Jurkat, Clone E6-1 (cell line): ENCODE results near the gene PAK5. TPM values are rescaled to one million over a fixed set of nuclear protein-coding genes. Genes with fewer than 3 reads are reported as not detected.

Experiments
- DNase-seq: peaks from one replicate; pipeline ENCODE4 v3.0.0-alpha.2; 2011; ENCODE audit warnings: low read depth, low spot score
- H3K4me3 ChIP-seq: 2 replicates; pipeline ENCODE4 v1.5.1; 2011; ENCODE audit warnings: mild to moderate bottlenecking, low read length, control low read depth, moderate library complexity
- polyA plus RNA-seq: library from polyadenylated mRNA; unstranded; fragments of >200 nt; gene quantifications from one replicate; pipeline ENCODE4 v1.2.1, GENCODE V29; 2012; ENCODE audit warnings: missing spikeins; ENCODE audit not compliant: insufficient read length, insufficient read depth

Gene PAK5
- not detected for polyA plus RNA-seq

DNA sequence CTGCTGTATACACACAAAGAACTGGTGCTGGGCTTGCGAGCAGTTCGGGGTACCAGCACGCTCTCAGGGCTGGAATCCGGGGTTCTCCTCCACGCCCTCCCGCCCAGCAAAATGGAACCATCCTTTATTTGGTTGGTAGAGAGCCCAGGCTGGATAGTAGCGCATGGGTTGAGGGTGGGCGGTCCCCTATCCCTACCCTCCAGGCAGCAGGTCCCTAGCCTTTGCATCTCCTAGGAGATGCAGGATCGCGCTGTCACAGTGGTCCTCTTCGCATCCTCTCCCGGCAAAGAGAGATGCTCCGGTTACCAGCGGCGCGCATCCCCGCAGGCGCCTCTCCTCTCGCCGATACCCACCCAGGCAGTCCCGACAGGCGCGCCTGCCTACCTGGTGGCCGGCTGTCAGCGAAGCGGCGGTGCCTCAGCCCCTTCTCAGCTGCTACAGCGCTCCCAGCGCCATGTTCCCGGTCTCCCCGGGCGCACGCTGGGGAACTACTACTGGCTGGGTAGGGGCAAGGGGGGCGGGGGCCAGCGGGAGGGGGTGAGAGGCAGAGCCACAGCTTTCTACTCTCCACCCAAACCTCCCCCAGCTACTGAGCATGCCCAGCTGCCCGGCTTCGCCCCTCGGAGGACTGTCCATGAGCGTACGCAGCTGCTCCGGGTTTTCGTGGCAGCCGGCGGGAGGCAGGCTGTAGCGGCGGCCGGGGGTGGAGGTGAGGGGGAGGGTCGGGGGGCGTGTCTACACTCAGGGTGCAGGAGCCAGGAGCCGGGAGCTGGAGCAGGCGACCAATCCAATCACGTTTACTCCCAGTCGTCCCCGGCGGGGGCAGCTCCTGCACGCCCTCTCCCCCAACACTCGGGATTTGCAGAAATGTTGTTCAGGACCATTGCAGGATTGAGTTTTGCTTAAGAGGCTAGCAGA is at the start of gene PAK5:
Gene PAK5, minus strand, starts transcription at position 699 of the 918 bp plus-strand sequence. CDS start 194,748 bp downstream, outside the sequence.
- DNase-seq = no peak
- no peak within 1 kb of the TSS for H3K4me3 ChIP-seq

DNA sequence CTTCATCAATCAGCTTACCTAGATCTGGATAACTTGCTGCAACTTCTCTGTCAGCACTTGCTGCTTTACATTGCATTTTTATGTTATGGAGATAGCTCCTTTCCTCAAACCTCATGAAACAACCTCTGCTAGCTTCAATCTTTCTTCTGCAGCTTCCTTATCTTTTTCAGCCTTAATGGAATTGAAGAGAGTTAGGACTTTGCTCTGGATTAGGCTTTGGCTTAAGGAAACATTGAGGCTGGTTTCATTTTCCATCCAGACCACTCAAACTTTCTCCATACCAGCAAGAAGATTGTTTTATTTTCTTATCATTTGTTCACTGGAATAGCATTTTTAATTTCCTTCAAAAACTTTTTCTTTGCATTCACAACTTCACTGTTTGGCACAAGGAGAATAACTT is 48.8 kb upstream of the PAK5 start:
- H3K4me3 ChIP-seq = no peak overlapping the region
- no peak for DNase-seq

DNA sequence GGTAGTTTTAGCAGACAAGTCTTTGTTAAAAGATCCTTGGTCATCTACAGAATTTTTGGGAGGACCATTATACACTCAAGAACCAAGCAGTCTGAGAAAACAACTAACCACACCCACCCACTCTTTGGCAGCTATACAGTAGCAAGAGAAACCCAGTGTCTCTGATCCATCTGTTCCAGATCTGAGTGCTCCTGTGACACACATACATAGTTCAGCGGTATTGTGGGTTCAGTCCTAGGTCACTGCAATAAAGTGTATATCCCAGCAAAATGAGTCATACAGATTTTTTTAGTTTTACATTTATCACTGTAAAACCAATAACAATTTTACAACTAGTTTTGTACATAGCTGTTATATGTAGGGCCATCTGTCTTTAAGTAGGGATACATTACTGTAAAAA is 47.4 kb upstream of the PAK5 start:
- no peak overlapping the region for H3K4me3 ChIP-seq
- DNase-seq = no peak

DNA sequence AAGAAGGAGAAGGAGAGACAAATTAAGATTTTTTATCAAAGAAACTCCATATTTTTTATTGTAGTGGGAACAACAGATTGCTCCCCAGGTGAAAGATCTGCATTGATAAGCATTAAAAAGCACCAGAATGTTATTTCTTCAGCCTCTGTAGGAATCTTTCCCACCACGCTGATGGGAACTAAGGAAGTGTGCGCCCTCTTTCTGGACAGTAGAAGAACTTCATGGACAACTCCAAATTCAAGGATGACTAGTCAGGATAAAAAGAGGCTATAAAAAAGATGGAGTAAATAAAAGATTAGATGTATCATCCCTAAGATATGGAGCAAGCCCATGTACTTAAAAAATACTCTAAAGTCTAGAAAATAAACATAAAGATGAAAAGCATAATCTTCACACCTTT is 45.8 kb upstream of the PAK5 start:
- H3K4me3 ChIP-seq = no peak overlapping the region
- DNase-seq = no peak

DNA sequence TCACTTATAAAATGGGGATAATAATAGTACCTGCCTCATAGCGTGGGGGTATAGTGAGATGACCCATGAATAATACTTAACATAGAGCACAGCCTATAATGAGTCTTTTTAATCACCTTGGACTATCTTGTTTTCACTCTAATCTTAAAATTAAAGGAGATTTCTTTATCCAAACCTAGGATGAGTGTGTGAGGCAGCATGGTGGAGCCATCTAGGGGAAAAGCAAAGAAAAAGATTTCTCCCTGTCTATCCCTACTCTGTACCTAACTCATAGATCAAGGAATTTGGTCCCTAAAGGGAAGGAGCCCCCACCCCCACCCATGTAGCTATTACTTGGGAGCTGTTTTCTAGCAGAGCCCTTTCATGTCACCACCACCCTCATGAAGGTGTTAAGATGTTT is 45.2 kb upstream of the PAK5 start:
- no peak for DNase-seq
- H3K4me3 ChIP-seq = no peak overlapping the region

DNA sequence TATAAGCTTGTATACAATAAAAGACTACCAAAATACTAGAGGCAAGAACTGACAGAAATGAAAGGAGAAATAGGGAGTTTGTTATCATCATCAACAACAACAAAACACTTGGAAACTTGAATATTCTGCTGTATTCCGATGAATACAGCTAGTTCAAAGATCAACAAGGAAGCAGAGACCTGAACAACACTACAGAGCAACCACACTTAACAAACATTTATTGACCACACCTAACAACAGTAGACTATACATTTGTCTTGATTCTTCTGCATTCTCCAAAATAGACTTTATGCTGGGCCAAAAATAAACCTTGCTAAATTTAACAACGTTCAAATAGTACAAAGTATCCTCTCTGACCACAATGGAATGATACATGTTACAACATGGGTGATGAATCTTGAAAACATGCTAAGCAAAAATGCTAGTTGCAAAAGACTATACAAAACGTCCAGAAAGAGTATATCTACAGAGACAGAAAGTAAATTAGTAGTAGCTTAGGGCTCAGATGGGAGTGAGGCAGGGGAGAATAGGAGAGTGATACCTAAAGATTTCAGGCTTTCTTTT is 39.1 kb upstream of the PAK5 start:
- no peak overlapping the region for H3K4me3 ChIP-seq
- DNase-seq = no peak

DNA sequence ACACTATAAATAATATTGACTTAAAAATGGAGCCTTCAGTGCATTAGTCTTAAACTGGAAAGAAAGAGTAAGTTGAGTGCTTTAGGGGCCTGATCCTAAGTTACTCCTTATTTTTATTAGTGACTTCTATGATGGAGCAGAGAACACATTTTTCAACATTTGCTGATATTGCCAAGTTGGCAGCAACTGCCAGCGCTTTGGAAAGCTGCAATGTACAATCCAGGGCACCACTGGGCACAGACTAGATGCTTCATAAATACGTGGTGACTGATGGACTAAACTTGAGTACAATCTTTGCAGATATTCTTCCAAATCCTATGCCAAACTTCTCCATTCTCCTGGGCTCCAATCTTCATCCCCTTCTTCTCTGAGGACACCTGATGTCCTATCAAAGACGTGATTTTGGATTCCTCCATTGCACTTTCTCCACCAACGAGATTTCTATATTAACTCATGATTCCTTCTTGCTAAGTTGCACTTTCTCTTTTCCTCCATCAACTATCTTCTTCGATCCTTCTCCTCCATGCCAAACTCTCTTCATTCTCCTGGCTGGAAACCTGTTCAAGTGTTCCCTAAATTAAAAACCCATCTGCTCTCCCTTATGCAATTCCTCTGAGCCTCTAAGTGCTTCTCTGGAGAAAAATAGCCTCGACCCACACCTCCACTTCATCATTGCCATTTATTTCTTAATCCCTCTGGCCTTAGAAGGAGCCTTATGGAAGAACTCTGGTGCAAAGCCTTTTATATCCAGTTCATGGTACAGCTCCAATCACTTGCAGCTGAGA is 28.5 kb upstream of the PAK5 start:
- DNase-seq = no peak

DNA sequence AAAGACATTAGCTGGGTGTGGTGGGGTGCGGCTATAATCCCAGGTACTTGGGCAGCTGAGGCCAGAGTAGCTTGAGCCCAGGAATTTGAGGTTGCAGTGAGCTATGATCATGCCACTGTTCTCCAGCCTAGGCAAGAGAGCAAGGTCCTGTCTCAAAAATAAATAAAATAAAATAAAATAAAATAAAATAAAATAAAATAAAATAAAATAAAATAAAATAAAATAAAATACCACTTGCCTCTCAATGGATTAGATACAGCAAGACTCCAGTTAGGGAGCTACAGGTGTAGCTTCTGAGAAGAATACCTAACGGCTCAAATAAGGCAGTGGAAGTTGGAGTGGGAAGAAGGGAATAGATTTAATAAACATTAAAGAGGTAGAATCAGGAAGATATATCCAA is 13.7 kb upstream of the PAK5 start:
- no peak overlapping the region for H3K4me3 ChIP-seq
- no peak for DNase-seq

More for the DNA sequence above, 28.5 kb upstream of the PAK5 start:
- no peak overlapping the region for H3K4me3 ChIP-seq

DNA sequence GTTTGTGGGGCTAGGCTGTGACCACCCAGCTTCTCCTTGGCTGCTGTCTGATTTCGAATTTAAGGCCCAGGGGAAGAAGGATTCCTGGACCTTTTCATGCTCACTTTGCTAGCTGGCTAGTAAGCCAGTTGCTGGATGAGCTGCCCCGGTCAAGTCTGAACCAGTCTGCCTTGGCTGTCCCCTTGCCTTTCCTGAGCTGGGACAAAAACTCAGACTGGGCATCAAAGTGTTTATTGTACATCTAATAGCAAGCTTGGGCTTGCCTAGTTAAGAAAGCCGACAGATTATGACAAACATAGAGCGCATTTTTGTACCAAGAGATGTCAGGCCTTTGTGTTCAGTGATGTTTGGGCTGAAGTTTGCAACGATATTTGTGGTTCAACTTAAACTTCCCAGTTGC is 750 bp upstream of the PAK5 start:
- no peak overlapping the region for H3K4me3 ChIP-seq

DNA sequence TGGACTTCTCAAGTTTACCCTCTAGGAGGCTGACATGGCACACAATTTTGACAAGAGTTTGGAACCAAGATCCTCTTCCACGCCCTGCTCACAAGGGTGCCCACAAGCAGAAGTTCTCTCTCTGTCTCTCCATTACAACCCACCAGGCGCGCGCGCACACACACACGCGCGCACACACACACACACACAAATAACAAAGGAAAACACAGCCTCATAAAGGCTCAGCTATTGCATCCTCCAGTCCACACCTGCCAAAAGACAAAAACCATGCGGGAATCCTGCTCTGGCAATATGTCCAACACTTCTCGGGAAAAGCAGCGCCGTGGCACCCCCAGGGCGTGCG is 870 bp downstream of the PAK5 start:
- no peak for DNase-seq
- no peak overlapping the region for H3K4me3 ChIP-seq

More for the DNA sequence above, 750 bp upstream of the PAK5 start:
- no peak for DNase-seq

DNA sequence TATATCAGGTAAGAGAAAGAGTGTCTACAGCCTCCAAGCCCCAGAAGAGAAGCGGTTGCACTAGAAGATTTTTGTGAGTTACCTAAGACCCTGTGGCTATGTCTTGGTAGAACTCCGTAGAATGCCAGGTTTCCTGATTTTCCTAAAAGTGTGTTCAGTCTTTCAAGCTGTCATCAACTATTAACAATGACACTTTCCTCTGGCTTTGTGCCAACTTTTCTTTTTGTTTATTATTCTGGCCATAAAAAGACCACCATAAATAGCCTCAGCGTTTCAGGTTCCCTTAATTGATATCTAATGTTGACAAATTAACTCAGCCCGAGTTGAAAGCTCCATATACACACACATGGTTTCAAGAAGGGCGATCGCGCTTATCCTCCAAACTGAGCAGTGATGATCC is 1.2 kb downstream of the PAK5 start:
- H3K4me3 ChIP-seq = no peak overlapping the region
- no peak for DNase-seq

DNA sequence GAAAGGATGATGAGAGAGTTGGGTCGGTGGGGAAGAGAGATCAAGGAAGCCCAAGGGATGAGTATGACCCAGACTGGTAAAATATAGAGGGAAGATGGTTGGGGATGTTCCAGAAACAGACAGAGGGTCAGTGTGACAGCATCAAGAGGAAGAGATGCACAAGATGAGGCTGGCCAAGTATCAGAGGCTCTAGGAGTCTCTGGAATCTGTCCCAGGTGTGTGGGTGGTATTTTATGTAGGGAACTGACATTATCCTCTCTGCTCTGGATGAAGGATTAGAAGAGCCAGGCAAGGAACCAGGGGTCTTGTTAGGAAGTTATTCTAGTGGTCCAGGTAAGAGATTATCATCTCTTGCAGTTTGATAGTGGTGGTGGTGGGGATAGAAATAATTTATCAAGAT is 3.6 kb downstream of the PAK5 start:
- H3K4me3 ChIP-seq = no peak overlapping the region
- DNase-seq = no peak

DNA sequence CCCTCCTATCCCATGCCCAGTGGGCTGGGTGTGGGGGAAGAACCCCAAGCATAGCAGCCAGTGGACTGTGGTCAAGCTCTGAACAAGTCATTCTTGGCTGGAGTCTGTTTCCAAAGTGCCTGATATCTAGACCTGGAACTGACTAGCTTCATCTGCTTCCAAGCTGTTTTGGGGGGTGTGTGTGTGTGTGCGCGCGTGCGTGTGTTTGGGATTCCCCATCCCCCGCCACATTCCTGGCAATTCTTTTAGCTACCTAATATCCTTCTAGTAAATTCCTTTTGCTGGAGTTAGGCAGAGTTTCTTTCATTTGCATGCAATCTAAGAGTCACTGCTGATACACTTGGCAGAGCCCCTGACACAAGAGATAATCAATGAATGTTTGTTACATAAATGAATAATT is 7.8 kb downstream of the PAK5 start:
- no peak overlapping the region for H3K4me3 ChIP-seq
- no peak for DNase-seq

DNA sequence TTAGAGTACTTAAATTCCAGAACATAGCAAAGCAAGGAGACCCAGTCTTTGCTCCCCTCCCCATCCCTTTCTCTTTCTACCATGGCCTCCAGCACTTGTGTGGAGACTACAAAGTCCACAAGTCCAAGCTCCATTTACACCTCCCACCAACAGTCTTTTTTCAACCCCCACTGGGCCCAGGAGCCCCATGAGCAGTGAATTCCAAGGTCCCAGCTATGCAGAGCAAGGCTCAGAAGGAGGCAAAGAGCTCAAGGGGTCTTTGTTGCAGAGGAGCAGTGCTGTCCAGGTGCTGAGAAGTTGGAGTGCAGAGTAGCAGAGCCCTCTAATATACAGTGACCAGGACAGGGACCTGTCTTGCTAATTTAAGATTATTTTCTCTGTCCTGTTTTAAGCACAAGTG is 9.0 kb downstream of the PAK5 start:
- no peak for DNase-seq

DNA sequence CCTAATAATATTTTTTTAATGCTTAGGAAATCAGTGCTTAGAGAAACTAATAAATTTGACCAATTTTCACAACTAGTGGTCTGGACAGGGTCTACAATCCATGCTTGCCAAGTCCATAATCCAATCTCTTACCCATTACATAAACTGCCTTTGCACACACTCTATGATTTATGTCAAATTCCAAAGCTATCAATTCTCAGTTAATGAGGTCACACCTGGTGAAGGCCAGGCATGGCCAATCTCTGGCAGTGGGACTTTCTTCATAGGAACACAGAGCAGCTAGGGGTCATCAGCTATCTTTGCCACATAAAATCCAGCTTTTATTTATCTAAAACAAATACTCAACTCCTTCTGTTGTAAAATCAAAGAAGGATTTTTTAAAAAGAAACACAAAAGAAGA is 21.2 kb downstream of the PAK5 start:
- no peak for DNase-seq
- H3K4me3 ChIP-seq = no peak overlapping the region

More for the DNA sequence above, 9.0 kb downstream of the PAK5 start:
- no peak overlapping the region for H3K4me3 ChIP-seq

DNA sequence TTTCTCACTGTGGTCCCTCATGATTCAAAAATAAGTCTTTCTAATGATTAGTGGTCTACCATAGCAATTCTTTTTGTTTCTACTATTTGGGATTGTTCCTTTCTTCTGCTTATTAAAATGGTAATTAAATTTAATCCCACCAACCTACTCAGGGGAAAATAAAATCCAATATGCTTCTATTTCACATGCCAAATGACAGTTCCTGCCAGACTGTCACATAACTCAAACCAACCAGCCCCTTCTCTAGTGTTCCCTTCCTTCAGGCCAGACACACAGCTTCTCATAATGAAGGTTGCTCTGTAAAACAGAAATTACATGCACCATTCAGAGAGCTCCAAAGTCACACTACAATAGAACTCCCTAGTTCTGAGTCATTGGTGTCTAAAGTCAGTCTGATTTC is 23.2 kb downstream of the PAK5 start:
- H3K4me3 ChIP-seq = no peak overlapping the region
- no peak for DNase-seq

DNA sequence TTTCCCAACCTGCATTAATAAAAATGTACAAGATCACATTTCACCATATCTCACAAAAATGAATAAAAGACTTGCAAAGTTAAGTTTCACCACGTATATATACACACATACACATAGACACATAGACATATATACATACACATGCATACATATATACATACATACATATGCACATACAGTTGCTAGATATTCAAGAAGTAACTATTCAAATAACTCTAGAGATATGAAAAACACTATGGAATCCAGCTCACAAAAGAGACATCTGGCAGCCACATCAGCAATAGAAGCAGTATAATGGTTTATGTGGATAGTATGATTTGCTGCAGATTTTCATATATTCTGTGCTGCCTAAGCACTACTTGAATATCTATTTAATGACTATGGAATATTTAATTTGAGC is 28.1 kb downstream of the PAK5 start:
- no peak for DNase-seq
- no peak overlapping the region for H3K4me3 ChIP-seq

DNA sequence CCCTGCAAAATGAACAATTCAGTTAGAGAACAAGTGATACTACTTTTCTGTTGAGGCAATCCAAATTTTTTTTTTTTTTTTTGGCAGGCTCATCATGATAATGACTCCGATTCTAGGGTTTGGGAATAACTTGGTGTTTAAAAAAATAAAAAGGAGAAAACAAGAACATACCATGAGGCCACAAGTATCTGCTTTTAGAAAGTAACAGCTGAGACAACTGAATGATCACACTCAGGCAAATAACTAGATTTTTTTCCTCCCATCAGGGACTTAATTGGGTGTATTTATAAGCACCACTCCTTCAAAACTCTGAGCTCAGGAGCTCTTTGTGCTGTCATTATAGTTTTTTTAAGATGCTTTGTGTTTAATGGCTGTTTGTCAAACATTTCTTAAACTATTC is 29.6 kb downstream of the PAK5 start:
- H3K4me3 ChIP-seq = no peak overlapping the region
- DNase-seq = no peak

DNA sequence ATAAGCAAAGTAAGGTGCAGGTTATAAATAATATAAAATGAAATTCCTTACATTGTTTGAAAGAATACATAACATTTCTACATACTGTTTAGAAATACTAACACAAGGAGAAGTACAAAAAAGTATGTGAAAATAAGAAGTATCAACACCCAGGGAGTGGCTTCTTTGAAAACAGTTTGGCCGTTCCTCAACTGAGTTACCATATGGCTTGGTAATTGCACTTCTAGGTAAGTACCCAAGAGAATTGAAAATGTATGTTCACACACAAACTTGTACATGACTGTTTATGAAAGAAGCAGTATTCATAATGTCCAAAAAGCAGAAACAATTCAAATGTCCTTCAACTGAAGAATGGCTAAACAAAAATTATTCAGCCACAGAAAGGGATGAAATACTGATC is 30.7 kb downstream of the PAK5 start:
- no peak for DNase-seq
- H3K4me3 ChIP-seq = no peak overlapping the region

DNA sequence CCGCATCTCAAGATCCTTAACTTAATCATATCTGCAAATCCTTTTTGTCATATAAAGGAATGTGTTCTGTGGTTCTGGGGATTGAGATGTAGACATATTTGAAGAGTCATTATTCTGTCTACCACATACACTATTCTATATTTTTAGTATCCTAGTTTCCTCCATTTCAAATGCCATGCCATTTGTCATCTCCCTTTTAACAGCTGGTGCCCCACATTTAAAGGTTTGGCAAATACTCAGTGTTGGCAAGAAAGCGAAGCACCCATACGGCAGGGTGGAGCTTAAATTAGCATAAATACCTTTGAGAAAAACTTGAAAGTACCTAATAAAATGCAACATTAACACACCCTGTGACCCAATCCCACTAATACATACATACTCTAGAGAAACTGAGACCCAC is 31.7 kb downstream of the PAK5 start:
- no peak overlapping the region for H3K4me3 ChIP-seq
- DNase-seq = no peak
